ENCODE measurements around the gene CREB3L4.
"Not testable (repeated sequence)": the region's sequence is repeated elsewhere in the genome, so short reads cannot be mapped to it uniquely, and the experiment has no call there.

CREB3L4 gene

GRCh38 chr1:153961421-153961820 is 6.3 kb upstream of the CREB3L4 start:
- no peak for DNase-seq

- no peak for DNase-seq
Measured at GRCh38 chr1:153962088-153963029, 5.3 kb upstream of the CREB3L4 start.

- DNase-seq, result peak; percentile 96 to 97
Measured at GRCh38 chr1:153963030-153963849, 4.5 kb upstream of the CREB3L4 start, which contains the start of gene SLC39A1. TSS of gene SLC39A1 (minus strand) at chr1:153963537. CDS start at chr1:153962715, 822 bp downstream.

- DNase-seq, result no peak
Measured at GRCh38 chr1:153963850-153964331, 3.8 kb upstream of the CREB3L4 start.

GRCh38 chr1:153968000-153968363 is 280 bp downstream of the CREB3L4 start:
- no peak for DNase-seq

- no peak for DNase-seq
Measured at GRCh38 chr1:153968408-153968807, 706 bp downstream of the CREB3L4 start.

- DNase-seq, result no peak
Measured at GRCh38 chr1:153968972-153969371, 1.3 kb downstream of the CREB3L4 start.

GRCh38 chr1:153970346-153970745 is 2.6 kb downstream of the CREB3L4 start:
- DNase-seq, result no peak

- DNase-seq, result no peak
Measured at GRCh38 chr1:153973071-153973470, 5.4 kb downstream of the CREB3L4 start.

- no peak for DNase-seq
Measured at GRCh38 chr1:153973525-153973924, 5.8 kb downstream of the CREB3L4 start.

GRCh38 chr1:153976819-153977249 is 9.1 kb downstream of the CREB3L4 start:
- DNase-seq, result no peak

GRCh38 chr1:153977250-153978240 is 9.8 kb downstream of the CREB3L4 start, which contains the start of gene JTB:
TSS of gene JTB (minus strand) at chr1:153977674. CDS start at chr1:153977252, 422 bp downstream.
- DNase-seq, result peak in 1 of 2 experiments; percentile 69

GRCh38 chr1:153978274-153978909 is 10.7 kb downstream of the CREB3L4 start:
- DNase-seq, result no peak

GRCh38 chr1:153979091-153979490 is 11.4 kb downstream of the CREB3L4 start:
- not testable (repeated sequence) for DNase-seq

- DNase-seq, result not testable (repeated sequence)
Measured at GRCh38 chr1:153981735-153982134, 14.0 kb downstream of the CREB3L4 start.

- no peak for DNase-seq
Measured at GRCh38 chr1:153984123-153984894, 16.6 kb downstream of the CREB3L4 start.

- DNase-seq, result no peak
Measured at GRCh38 chr1:153985341-153985912, 17.7 kb downstream of the CREB3L4 start.

GRCh38 chr1:153985941-153986761 is 18.4 kb downstream of the CREB3L4 start, which contains the start of gene RAB13:
TSS of gene RAB13 (minus strand) at chr1:153986339. CDS start at chr1:153986236, 103 bp downstream.
- no peak for DNase-seq

- no peak for DNase-seq
Measured at GRCh38 chr1:153987621-153988020, 19.9 kb downstream of the CREB3L4 start.
